Frontal cortex (tissue), 4 donors: ENCODE measurements around the gene LCN12. TPM values are rescaled to one million over a fixed set of nuclear protein-coding genes. Genes with fewer than 3 reads are reported as not detected.

ENCODE experiments used
- DNase-seq, 2 donors: peaks; one replicate each; pipeline ENCODE4 v3.0.0; 2012; ENCODE audit warnings: low spot score in 2 of 2
- FAIRE-seq: peaks from 2 replicates; lab custom pipeline; 2012; peaks lifted over from hg19 to GRCh38; lab: Jason Lieb, UNC
- total RNA-seq: library from RNA; depleted of rRNA; stranded (reverse); fragments of >200 nt; gene quantifications from one replicate; pipeline ENCODE4 v1.2.3, GENCODE V29; 2014
- donor health status: control.
- donor health status: control.
- donor health status: control.

LCN12 gene
- total RNA-seq, 1 donor from 2014 or later = not detected

GRCh38 chr9:136968333-136969127 lies 16.5 kb downstream of the LCN12 start:
- FAIRE-seq (no peak), DNase-seq (no peak)

GRCh38 chr9:136969150-136969549 lies 17.1 kb downstream of the LCN12 start:
- FAIRE-seq = no peak
- no peak for DNase-seq

- FAIRE-seq = no peak
- DNase-seq = no peak
Measured at GRCh38 chr9:136969774-136970173, 17.7 kb downstream of the LCN12 start.

GRCh38 chr9:136970361-136970760 lies 18.3 kb downstream of the LCN12 start:
- DNase-seq (no peak), FAIRE-seq (no peak)

GRCh38 chr9:136971746-136972145 lies 19.7 kb downstream of the LCN12 start:
- DNase-seq (no peak), FAIRE-seq (no peak)

GRCh38 chr9:136972335-136972734 lies 20.3 kb downstream of the LCN12 start:
- DNase-seq = no peak
- FAIRE-seq = no peak

- no peak for FAIRE-seq
- DNase-seq = no peak
Measured at GRCh38 chr9:136972743-136973142, 20.7 kb downstream of the LCN12 start.

GRCh38 chr9:136973618-136974617 lies 21.8 kb downstream of the LCN12 start:
- FAIRE-seq (no peak), DNase-seq (no peak)

GRCh38 chr9:136974817-136975535 lies 22.9 kb downstream of the LCN12 start:
- FAIRE-seq = no peak

GRCh38 chr9:136975644-136976043 lies 23.6 kb downstream of the LCN12 start:
- no peak for FAIRE-seq
- peak; percentile 74 to 80 for DNase-seq

More at GRCh38 chr9:136974817-136975535, 22.9 kb downstream of the LCN12 start:
- no peak for DNase-seq

GRCh38 chr9:136977223-136977622 lies 25.1 kb downstream of the LCN12 start, which contains the start of gene PTGDS:
TSS of gene PTGDS (plus strand) at chr9:136977504. CDS start at chr9:136977579, 75 bp downstream.
- FAIRE-seq = no peak
- DNase-seq = peak; percentile 87 to 94

GRCh38 chr9:136977649-136978072 lies 25.6 kb downstream of the LCN12 start:
- no peak for FAIRE-seq
- no peak for DNase-seq

GRCh38 chr9:136978073-136978864 lies 26.2 kb downstream of the LCN12 start:
- DNase-seq = peak; percentile 96
- no peak for FAIRE-seq

- DNase-seq (no peak), FAIRE-seq (no peak)
Measured at GRCh38 chr9:136978865-136979544, 26.9 kb downstream of the LCN12 start.

- no peak for FAIRE-seq
- no peak for DNase-seq
Measured at GRCh38 chr9:136979769-136980587, 27.9 kb downstream of the LCN12 start.

GRCh38 chr9:136980669-136981478 lies 28.8 kb downstream of the LCN12 start:
- no peak for FAIRE-seq
- DNase-seq = no peak
